HG03442 (cell line): Measurements from ENCODE around the gene GNL3.
"Not testable (repeated sequence)": the region's sequence is repeated elsewhere in the genome, so short reads cannot be mapped to it uniquely, and the experiment has no call there.

ENCODE experiments used
- ATAC-seq: cut with Tn5 transposase; IDR thresholded peaks from one replicate; pipeline ENCODE4 v1.9.1; 2021; ENCODE audit warnings: mild to moderate bottlenecking, moderate library complexity; ENCODE audit not compliant: unreplicated experiment

Gene GNL3

GRCh38 chr3:52685709-52686691 lies at the start of gene GNL3, which contains the start of gene PBRM1:
GNL3 (plus strand) TSS chr3:52686032; CDS start chr3:52686093, 61 bp downstream.
PBRM1 (minus strand) TSS chr3:52685913.
- peak; percentile 69 for ATAC-seq

GRCh38 chr3:52636673-52637072 lies 49.2 kb upstream of the GNL3 start:
- no peak for ATAC-seq

GRCh38 chr3:52645549-52645948 lies 40.3 kb upstream of the GNL3 start:
- ATAC-seq = no peak

GRCh38 chr3:52649461-52650210 lies 36.2 kb upstream of the GNL3 start:
- ATAC-seq = no peak

- no peak for ATAC-seq
Measured at GRCh38 chr3:52650439-52650838, 35.4 kb upstream of the GNL3 start.

GRCh38 chr3:52651592-52651991 lies 34.2 kb upstream of the GNL3 start:
- no peak for ATAC-seq

- no peak for ATAC-seq
Measured at GRCh38 chr3:52655895-52656294, 29.9 kb upstream of the GNL3 start.

GRCh38 chr3:52660046-52660445 lies 25.8 kb upstream of the GNL3 start:
- ATAC-seq = no peak

GRCh38 chr3:52663098-52663497 lies 22.7 kb upstream of the GNL3 start:
- no peak for ATAC-seq

GRCh38 chr3:52670621-52671521 lies 15.0 kb upstream of the GNL3 start:
- ATAC-seq = peak; percentile 90

- no peak for ATAC-seq
Measured at GRCh38 chr3:52671676-52672075, 14.2 kb upstream of the GNL3 start.

- not testable (repeated sequence) for ATAC-seq
Measured at GRCh38 chr3:52676201-52676600, 9.6 kb upstream of the GNL3 start.

GRCh38 chr3:52678265-52679198 lies 7.3 kb upstream of the GNL3 start:
- no peak for ATAC-seq

- ATAC-seq = no peak
Measured at GRCh38 chr3:52679199-52679538, 6.7 kb upstream of the GNL3 start.

- no peak for ATAC-seq
Measured at GRCh38 chr3:52679811-52680210, 6.0 kb upstream of the GNL3 start.

GRCh38 chr3:52681596-52681995 lies 4.2 kb upstream of the GNL3 start:
- no peak for ATAC-seq

GRCh38 chr3:52682016-52682415 lies 3.8 kb upstream of the GNL3 start:
- no peak for ATAC-seq

- no peak for ATAC-seq
Measured at GRCh38 chr3:52683611-52684010, 2.2 kb upstream of the GNL3 start.

GRCh38 chr3:52684184-52684583 lies 1.6 kb upstream of the GNL3 start:
- ATAC-seq = no peak

GRCh38 chr3:52685285-52685708 lies 535 bp upstream of the GNL3 start:
- peak; percentile 67 for ATAC-seq
